Stimulated activated CD8-positive, alpha-beta memory T cell treated with anti-CD3 and anti-CD28 coated beads, Interleukin-12 subunit alpha, Interleukin-12 subunit beta, amount 100 ng/mL, for 1 hour (primary cell): ENCODE data around the gene INPP5A.
"Not testable (repeated sequence)": the region's sequence is repeated elsewhere in the genome, so short reads cannot be mapped to it uniquely, and the experiment has no call there.

Experiments
- DNase-seq: peaks from one replicate; pipeline ENCODE4 v3.0.0-alpha.2; 2020; ENCODE audit warnings: low read depth

INPP5A gene

DNA sequence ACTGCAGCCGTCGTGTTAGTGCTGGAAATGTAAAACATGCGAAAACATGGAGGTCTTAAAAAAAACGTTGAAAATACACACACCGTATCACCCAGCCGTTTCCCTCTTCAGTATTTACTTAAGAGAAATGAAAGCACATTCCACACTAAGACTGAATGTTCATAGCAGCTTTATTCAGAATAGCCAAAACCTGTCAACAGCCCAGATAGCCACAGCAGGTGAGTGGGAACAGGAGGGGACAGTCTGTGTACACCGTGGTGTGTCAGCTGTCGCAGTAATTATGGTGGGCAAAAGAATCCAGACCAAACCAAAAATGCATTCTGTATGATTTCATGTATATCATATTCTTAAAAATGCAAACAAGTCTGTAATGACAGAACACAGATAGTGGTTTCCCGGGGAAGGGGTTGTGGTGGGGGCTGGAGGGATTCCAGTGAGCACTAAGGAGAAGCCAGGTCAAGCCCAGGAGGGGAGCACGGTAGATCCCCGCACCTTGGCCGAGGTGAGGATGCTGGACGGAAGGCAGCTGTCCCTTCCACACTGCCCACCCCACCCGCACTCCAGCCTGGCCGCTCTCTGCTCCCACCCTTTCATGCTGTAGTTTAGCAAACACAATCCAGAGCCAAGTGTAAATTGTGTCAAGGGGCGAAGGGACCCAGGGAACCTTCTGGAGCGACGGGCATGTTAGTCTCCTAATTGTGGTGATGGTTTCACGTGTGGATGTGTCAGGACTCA lies 124.8 kb downstream of the INPP5A start:
- no peak for DNase-seq

DNA sequence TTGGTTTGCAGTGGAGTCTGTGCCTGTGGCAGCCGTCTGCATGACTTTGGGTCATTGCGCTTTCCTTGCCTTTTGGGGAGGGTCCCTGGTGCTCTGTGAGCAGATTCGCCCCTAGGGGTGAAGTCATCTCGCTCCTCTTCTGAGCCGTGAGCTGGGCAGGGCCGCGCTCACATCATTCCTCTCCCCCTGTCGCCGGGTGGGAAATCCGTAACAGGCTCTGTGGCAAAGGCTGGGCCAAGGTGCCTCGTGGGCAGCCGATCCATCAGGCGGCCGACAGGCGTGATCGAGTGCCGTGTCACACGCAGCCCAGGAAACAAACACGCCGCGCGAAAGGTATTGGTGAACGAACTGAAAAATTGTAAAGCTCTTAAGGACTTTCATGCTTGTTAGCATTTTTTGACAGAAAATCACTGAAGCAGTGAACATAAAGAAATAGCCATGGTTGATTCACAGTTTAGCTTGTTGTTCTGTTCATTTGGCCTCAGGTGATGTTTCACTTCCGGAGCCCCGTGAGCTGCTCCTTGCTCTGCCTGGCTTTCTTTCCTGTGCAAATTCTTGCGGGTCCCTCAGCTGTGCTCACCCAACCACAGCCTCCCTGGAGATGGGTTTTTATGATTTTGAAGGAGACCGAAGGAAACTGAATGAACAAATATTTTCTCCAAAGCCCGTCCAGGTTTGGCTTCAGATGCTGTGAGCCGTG lies 126.2 kb downstream of the INPP5A start:
- no peak for DNase-seq

DNA sequence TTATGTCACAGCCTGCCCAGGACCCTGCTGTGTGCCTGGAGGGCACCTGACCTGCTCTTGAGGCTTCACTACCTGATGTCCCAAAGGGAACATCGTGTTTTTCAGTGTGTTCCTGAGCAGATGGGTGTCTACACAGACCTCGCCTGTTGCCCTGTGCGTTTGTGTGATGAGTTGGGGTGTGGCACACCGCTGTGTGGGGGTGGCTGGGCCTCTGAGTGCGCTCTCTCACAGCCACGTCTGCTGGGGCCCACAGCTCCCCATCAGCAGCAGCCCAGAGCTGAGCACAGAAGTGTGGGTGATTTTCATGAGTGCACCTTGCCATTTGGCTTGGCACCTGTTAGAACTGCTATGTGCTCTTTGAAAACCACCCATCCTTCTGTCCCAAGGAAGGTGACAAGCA lies 126.8 kb downstream of the INPP5A start:
- DNase-seq = no peak

DNA sequence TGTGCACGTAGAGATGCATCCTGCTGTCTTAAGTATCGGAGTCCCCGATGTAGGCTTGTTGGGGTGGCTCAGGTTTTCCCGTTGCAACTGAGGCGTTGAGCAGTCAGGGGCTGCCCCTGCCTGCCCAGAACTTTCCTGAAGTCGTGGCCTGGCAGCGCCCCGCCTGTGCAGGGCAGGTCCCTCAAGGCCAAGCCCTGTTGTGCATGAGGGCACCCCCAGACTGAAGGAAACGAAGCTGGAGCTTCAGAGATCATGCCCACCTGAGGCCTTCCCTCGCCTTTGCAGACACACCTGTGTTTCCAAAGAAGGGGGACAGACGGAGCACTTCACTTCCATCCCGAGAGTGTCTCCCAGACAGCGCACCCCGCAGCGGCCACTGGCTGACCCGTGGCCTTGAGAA lies 127.3 kb downstream of the INPP5A start:
- no peak for DNase-seq

DNA sequence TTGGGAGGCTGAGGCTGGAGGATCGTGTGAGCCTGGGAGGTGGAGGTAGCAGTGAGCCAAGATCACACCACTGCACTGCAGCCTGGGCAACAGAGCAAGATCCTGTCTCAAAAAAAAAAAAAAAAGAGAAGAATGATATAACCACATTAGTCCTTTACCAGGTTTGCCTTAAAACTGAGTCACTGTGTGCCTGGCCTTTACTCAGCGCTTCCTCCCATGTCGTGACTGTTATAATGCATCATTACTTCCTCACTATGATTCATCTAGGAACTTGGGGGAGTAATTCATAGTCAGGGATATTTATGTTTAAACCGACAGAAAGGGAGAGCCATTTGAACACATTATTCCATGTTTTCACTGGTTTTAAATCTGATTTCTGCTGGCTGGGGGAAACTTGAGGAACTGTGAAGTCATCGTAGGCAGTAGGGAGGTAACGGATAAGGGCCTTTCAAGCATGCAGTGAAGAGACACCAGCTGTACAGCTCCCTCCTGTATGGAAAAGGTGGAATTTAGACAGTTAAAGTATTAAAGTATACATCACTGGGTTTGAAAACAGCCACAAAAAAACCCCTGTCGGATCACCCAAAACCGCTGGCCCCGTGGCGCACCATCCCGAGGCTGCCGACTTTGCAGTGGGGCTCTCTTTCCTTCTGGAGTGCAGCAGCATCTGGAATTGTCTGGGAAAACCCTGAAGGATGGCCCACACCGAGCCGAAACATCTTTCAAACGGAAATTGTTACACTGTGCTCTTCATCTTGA lies 128.5 kb downstream of the INPP5A start:
- DNase-seq = no peak

DNA sequence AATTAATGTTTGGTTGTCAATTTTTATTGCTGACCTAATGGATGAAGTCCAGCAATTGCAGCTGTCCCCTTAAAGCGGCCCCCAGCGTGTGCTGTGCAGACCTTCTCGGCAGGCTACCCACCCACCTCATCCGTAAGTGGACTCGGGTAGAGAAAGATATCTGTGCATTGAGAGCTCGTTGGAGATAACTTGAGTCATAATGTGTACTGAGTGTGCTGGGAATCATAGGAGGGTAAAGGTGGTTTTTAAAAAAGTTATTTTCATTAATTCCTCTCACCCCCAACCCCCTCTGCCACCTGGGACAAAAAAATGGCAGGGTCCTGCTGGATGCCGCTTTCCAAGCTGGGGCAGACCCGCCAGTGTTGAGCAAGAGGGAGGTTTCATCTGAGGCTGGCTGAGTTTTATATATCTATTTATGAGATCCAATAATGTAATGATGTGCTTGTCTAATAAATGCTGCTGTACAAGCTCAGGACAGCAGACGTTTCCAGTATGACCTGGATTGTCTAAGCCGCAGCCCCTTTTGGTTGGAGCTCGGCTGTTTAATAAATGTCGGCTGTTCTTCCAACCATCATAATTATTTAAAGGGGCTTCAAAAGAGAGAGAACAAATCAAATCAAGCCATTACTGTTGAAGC lies 129.2 kb downstream of the INPP5A start:
- no peak for DNase-seq

DNA sequence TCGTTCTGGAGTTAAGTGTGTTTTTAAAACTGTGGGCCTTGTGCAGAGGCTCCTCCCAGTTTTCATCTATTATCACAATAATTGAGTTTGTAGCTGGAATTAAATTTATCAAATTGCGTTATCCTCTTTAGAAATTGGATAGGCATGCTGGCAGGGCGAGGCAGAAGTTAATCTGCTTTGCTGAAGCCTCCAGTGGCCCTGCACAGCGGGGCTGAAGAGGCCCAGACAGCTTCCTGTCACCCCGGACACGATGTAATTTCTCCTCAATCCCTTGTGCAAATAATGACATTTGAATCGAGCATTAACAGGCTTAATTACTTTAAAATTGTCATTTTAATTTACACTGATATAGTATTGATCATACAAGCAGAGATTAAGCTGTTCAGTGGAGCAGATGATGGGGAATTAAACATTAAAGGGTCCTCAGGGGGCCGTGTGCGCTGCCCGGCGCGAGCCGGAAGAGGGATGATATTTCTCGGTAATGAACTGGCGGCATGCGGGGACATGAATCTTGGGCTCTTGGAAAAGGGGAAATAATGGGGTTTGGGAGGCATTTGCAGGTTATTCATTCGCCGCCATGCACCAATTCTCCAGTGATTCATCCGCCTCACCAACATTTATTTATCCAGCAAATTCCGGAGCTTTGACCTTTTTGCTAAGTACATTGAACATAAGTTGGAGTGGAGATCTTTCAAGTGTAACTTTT lies 129.9 kb downstream of the INPP5A start:
- no peak for DNase-seq

DNA sequence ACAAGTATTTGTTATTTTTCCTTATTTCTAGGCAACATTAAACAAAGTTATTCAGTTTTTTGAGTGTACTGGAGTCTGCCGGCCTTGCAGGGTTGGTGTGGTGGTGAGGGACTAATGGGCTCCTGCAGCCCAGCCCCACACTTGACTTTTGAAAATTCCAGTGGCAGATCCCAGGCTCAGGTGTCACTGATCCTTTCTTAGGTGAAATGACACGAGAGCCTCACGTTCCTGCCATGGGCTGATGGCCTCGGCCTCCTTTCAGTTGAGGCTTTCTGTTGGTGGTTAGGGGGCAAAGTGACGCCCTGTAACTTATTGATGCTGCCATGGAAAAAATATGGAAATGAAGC lies 130.4 kb downstream of the INPP5A start:
- DNase-seq = no peak

DNA sequence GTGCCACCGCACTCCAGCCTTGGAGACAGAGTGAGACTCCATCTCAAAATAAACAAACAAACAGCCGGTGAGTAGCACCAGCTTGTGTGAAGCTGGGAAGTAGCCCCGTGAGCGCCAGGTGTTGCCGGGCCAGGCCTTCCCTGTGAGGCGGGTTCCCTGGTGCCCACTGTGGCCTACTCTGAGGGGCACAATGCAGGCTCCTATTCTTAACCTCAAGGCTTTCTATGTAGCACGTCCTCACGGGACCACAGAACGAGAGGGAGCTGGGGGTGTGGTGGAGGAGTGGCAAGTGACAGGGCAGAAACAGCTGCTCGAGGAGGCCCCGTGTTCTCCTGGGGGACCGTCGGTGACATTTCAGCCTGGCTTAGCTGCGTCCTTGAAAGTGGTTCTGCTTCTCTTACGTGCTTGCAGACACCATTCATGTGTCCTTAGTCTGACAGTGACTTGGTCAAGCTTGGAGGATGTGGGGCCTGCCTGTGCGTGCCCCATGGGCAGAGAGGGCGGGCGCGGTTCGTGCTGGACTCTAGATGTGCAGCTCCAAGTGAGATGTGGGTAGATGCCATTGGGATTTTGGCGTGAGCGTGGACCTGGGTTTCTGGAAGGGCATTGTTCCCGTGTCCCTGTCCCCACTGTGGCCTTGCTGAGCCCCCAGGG lies 131.7 kb downstream of the INPP5A start:
- no peak for DNase-seq

DNA sequence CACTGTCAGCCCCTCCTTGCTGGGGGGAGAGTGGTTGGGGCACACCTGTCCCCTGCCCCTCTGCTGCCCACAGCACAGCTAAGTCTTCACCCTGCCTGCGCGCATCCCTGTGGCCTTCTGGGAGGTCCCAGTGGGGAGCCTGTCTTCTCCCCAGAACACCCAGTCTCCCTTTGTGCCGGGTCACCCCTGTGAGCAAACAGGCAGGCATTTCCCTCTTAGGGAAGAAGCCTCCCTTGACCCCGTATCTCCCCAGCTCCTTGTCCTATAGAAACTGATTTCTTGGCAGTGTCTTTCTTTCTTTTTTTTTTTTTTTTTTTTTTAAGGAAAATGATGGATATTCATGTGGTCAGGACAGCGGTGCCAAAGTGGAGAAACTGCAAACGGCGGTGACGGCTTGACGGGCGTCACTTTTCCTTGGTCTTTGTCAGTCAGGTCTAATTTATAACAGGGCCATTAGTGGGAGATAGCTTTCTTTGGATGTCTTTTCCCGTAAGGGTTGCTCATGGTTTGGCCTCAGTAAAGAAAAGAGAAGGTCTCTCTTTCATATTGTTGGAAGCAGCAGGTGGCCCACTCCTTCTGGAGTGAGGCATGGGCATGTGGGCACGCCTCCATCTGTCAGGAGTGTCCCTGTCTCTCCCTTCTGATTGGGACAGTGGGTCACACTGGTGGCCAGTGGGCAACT lies 133.1 kb downstream of the INPP5A start:
- no peak for DNase-seq

DNA sequence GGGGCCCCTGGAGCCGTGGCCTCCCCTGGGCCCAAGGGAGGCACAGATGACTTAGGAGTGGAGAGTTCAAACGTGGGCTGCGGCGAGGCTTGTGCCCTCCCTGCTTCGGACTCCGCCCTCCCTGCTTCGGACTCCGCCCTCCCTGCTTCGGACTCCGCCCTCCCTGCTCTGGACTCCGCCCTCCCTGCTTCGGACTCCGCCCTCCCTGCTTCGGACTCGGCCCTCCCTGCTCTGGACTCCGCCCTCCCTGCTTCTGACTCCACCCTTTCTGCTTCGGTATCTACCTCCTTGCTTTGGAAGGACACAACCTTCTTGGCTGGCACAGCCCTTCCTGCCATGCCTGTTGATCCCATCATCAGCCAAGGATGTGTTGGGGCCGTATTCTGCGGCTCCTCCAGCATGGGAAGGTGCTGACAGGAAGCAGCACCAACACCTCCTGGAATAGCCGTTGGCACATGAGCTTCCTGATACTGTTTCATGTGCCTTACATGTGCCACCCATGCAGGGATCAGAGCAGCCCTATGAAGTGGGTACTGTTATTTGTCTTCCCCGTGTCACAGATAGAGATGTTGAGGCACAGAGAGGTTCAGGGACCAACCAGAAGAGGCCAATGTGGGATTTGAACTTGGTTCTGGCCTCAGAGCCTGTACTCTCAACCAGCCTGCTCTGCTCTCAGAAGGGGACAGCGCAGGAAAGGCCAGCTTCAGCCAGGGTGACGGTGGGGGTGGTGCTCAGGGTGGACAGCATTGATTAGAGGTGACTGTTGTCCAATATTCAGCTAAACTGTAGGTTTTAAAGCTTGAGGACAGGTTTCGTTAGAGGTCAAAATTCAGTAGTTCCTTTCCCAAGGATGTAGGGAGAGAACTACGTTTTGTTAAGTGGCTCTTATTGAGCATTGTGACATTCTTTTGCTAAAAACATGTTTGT lies 133.9 kb downstream of the INPP5A start:
- DNase-seq = no peak

DNA sequence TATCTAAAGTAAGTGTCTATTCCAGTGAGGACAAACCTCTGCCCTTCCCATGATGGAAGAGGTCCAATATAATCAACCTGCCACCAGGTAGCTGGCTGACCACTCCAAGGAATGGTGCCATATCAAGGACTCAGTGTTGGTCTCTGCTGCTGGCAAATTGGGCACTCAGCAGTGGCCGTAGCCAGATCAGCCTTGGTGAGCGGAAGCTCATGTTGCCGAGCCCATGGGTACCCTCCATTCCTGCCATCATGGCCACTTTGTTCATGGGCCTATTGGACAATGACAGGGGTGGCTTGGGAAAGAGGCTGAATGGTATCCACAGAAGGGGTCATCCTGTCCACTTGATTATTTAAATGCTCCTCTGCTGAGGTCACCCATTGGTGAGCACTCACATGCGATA lies 136.2 kb downstream of the INPP5A start:
- DNase-seq = not testable (repeated sequence)

DNA sequence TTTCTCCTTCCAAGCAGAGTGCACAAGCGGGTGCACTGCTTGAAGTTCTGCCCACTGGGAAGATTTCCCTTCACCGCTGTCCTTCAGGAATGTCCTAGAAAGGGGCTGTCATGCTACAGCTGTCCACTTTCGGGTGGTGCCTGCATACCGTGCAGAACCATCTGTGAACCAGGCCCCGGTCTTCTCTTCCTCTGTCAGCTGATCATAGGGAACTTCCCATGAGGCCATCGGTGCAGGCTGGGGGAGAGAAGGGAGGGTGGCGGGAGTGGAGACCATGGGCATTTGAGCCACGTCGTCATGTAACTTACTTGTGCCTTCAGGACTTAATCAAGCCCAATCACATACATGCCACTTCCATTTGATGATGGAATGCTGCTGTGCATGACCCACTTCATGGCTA lies 136.7 kb downstream of the INPP5A start:
- DNase-seq = no peak

DNA sequence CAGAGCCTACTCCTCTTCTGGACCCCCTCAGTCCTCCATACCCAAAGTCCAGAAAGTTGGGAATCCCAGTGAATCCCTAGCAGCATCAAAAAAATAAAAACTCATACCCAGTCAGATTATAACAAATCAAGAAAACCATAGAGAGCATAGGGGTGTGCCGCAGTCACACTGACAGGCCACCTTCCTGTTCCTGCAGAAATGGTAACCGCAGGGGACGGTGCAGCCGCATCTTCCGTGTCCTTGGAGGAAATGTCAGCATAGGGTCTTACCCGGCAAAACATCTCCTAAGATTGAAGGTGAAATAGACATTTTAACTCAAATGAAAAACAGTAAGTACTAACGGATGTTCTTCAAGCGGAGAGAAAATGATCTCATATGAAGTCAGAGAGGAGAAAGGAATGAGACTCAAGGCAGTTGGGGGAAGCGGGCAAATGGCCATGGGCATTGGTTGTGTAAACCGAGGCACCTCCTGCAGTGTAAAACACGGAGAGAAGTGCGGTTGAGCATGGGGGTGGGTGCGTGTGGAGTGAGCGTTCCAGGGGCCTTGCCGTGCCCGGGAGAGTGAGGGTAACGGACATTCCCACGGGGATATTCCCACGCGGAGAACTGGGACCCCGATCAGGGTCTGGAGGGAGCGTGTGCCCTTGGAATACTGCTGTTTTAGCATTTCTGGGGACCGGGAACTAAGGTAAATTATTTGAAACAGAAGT lies 137.6 kb downstream of the INPP5A start:
- no peak for DNase-seq

DNA sequence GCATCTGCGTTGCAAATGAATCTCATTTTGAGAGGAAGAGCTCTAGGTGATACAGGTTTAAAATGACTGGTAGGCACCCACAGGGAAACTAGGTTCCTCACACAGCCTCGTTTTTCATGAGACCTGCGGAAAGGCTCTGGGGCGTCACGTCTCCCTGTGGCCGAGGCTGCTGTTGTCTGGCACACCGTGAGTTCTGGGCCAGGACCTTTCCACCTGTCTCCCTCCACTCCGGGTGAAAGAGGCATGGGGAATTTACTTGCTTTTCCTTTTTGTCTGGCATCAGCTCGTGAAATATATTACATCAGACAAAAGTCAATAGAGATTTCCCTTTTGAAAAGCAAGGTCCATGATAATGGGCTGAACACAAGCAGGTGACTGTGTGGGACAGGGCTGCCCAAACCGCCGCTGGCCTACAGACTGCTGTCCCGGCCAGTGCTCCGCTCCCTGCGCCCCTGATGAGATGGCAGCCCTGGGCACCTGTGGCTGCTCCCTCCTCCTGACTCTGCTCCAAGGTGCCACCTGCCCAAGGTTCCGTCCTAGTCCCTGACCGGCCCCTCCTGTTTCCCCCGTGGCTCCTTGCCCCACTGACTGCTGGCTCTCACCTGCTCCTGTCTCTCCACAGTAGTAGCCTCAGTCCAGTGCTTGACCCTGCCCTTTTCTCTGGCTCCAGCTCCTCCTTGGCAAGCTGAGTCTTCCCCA lies 138.8 kb downstream of the INPP5A start:
- no peak for DNase-seq

DNA sequence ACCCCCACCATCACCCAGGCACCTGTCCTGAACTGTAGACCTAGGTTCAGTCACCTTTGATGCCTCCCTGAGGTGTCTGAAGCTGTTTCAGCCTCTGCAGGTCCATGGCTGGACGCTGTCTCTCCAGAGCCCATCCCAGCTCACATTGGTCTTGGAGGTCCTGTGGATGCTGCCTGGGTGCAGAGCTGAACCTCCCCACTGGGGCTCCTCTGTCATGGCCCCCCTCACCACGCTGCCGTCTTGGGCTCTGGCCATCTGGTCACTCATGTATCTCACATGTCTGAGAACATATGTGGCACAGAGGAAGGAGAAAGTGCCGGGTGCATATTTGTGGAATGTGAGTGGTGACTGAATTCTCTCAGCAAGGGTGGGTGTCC lies 139.5 kb downstream of the INPP5A start:
- DNase-seq = no peak

DNA sequence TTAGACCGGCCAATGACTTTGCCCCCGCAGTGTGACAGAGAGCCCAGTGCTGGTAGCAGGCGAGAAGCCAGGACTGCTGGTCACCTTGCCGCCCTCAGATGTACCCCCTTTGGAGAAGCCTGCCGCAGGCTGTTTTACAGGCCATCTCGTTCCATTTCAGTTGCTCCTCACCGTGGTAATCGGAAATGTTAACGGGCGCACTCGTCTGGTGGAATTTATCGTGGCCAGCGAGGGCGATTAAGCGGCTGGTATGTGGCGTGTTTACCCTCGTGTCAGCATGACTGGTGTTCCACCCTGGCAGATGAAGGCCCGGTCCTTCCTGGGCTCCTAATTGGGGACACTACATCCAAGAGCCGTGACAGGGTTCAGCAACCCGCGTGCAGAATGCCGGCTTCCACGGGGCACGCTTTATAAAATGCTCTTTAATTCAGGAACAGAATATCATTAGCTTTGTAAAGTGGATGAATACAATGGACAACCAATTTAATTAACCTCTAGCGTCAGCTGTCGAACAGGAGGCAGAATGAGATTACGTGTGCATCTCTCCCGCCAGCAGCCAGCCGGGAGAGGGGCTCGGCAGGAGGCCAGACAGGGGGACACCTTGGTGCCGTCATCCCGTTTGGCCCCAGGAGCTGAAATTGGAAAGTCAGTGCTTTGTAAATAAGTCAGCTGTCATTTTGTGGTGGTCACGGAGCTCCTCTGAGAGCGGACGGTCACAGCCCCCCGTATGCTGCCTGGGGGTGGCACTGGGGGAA lies 140.1 kb downstream of the INPP5A start:
- no peak for DNase-seq
